ENCODE results near the gene IL1R1. TPM values are rescaled to one million over a fixed set of nuclear protein-coding genes. Genes with fewer than 3 reads are reported as not detected.

The IL1R1 gene
- total RNA-seq, 1 experiment from 2014 or later = 5.2 TPM

GRCh38 chr2:102143450-102143985 lies 972 bp downstream of the IL1R1 start:
- H3K9me3 Mint-ChIP-seq (ENCODE audit: unreplicated experiment) = peaks cover 15% of the 10 kb centered on the region
- no peak for TF ChIP-seq CTCF (IDR thresholded peaks at IDR 0.05; ENCODE audit: unreplicated experiment)
- POLR2A ChIA-PET = interaction anchor here (0.6 to 3.5 kb wide), 6 partner anchors 8 to 97 kb away, joined by 3 to 29 read pairs (median 7); no protein-coding TSS in a partner anchor
- peaks cover 6% of the 10 kb centered on the region for H3K36me3 Mint-ChIP-seq (ENCODE audit: insufficient read depth, unreplicated experiment)
- H3K27ac Mint-ChIP-seq (ENCODE audit: low read depth, unreplicated experiment) = peak overlapping the region; percentile 68
- no peak for DNase-seq (ENCODE audit: unreplicated experiment)
- H3K27me3 Mint-ChIP-seq (ENCODE audit: insufficient read depth, unreplicated experiment) = no peaks in the 10 kb centered on the region
- BruUV-seq (replicated peaks) = no TSS peak
- peak overlapping the region; percentile 81 for H3K4me3 Mint-ChIP-seq (ENCODE audit: unreplicated experiment)
- CTCF ChIA-PET = interaction anchor here (0.6 to 3.3 kb wide), 6 partner anchors 11 to 718 kb away, joined by 3 to 27 read pairs (median 7); no protein-coding TSS in a partner anchor
- no peaks in the 10 kb centered on the region for H3K4me1 Mint-ChIP-seq (ENCODE audit: insufficient read depth, unreplicated experiment)
- intact Hi-C loops (cut with micrococcal nuclease) = no loop called here

- peaks cover 6% of the 10 kb centered on the region for H3K36me3 Mint-ChIP-seq (ENCODE audit: insufficient read depth, unreplicated experiment)
- no peak for DNase-seq (ENCODE audit: unreplicated experiment)
- POLR2A ChIA-PET = interaction anchor here (0.6 to 3.5 kb wide), 4 partner anchors 9 to 97 kb away, joined by 3 to 29 read pairs (median 7); no protein-coding TSS in a partner anchor
- BruUV-seq (replicated peaks) = no TSS peak
- CTCF ChIA-PET = interaction anchor here (0.5 to 3.3 kb wide), 6 partner anchors 8 to 329 kb away, joined by 3 to 27 read pairs (median 4); partner anchors contain the start of gene SLC9A4
- no peaks in the 10 kb centered on the region for H3K27me3 Mint-ChIP-seq (ENCODE audit: insufficient read depth, unreplicated experiment)
- H3K9me3 Mint-ChIP-seq (ENCODE audit: unreplicated experiment) = peaks cover 15% of the 10 kb centered on the region
- no peak for TF ChIP-seq CTCF (IDR thresholded peaks at IDR 0.05; ENCODE audit: unreplicated experiment)
- intact Hi-C loops (cut with micrococcal nuclease) = no loop called here
- no peaks in the 10 kb centered on the region for H3K4me1 Mint-ChIP-seq (ENCODE audit: insufficient read depth, unreplicated experiment)
- no peak overlapping the region for H3K27ac Mint-ChIP-seq (ENCODE audit: low read depth, unreplicated experiment)
- peak overlapping the region; percentile 81 for H3K4me3 Mint-ChIP-seq (ENCODE audit: unreplicated experiment)
Observed at GRCh38 chr2:102144128-102144527, 1.6 kb downstream of the IL1R1 start.

GRCh38 chr2:102145107-102145506 lies 2.6 kb downstream of the IL1R1 start:
- Mint-ChIP-seq H3K4me3 (ENCODE audit: unreplicated experiment) (no peak overlapping the region), H3K27ac (ENCODE audit: low read depth, unreplicated experiment) (no peak overlapping the region), H3K9me3 (ENCODE audit: unreplicated experiment) (peaks cover 15% of the 10 kb centered on the region)

GRCh38 chr2:102145934-102146333 lies 3.4 kb downstream of the IL1R1 start:
- ChIA-PET POLR2A (no interaction called here), CTCF (interaction anchor here (1.3 to 1.6 kb wide), 4 partner anchors 9 to 298 kb away, joined by 3 to 6 read pairs (median 4); no protein-coding TSS in a partner anchor)
- H3K36me3 Mint-ChIP-seq (ENCODE audit: insufficient read depth, unreplicated experiment) = peaks cover 6% of the 10 kb centered on the region
- no peak for TF ChIP-seq CTCF (IDR thresholded peaks at IDR 0.05; ENCODE audit: unreplicated experiment)
- H3K27me3 Mint-ChIP-seq (ENCODE audit: insufficient read depth, unreplicated experiment) = no peaks in the 10 kb centered on the region
- H3K9me3 Mint-ChIP-seq (ENCODE audit: unreplicated experiment) = peaks cover 15% of the 10 kb centered on the region
- H3K27ac Mint-ChIP-seq (ENCODE audit: low read depth, unreplicated experiment) = no peak overlapping the region
- no peaks in the 10 kb centered on the region for H3K4me1 Mint-ChIP-seq (ENCODE audit: insufficient read depth, unreplicated experiment)
- intact Hi-C loops (cut with micrococcal nuclease) = no loop called here
- BruUV-seq (replicated peaks) = no TSS peak
- H3K4me3 Mint-ChIP-seq (ENCODE audit: unreplicated experiment) = no peak overlapping the region
- no peak for DNase-seq (ENCODE audit: unreplicated experiment)

More at GRCh38 chr2:102145107-102145506, 2.6 kb downstream of the IL1R1 start:
- Mint-ChIP-seq H3K27me3 (ENCODE audit: insufficient read depth, unreplicated experiment) (no peaks in the 10 kb centered on the region), H3K36me3 (ENCODE audit: insufficient read depth, unreplicated experiment) (peaks cover 6% of the 10 kb centered on the region), H3K4me1 (ENCODE audit: insufficient read depth, unreplicated experiment) (no peaks in the 10 kb centered on the region)
- intact Hi-C loops (cut with micrococcal nuclease) = no loop called here
- ChIA-PET CTCF (interaction anchor here (0.6 to 2.9 kb wide), 9 partner anchors 7 to 1046 kb away, joined by 3 to 10 read pairs (median 3); no protein-coding TSS in a partner anchor), POLR2A (no interaction called here)
- DNase-seq (ENCODE audit: unreplicated experiment) = no peak
- BruUV-seq (replicated peaks) = no TSS peak
- TF ChIP-seq CTCF (IDR thresholded peaks at IDR 0.05; ENCODE audit: unreplicated experiment) = no peak

All from MCF 10A (cell line).